ENCODE results near the gene LDLRAP1.

- TF ChIP-seq CTCF (IDR thresholded peaks at IDR 0.05) (no peak), POLR2AphosphoS5 (IDR thresholded peaks at IDR 0.05) (no peak), POLR2A (IDR thresholded peaks at IDR 0.05) (no peak)
These were observed 22.8 kb downstream of the LDLRAP1 start for GRCh38 chr1:25566176-25566729.
